Glomerular visceral epithelial cell (primary cell): ENCODE measurements around the gene H2BW2.
"Not testable (repeated sequence)": the region's sequence is repeated elsewhere in the genome, so short reads cannot be mapped to it uniquely, and the experiment has no call there.

ENCODE experiments used
- DNase-seq: peaks from one replicate; pipeline ENCODE4 v3.0.0-alpha.2; 2016; ENCODE audit errors: extremely low spot score

Gene H2BW2

DNA sequence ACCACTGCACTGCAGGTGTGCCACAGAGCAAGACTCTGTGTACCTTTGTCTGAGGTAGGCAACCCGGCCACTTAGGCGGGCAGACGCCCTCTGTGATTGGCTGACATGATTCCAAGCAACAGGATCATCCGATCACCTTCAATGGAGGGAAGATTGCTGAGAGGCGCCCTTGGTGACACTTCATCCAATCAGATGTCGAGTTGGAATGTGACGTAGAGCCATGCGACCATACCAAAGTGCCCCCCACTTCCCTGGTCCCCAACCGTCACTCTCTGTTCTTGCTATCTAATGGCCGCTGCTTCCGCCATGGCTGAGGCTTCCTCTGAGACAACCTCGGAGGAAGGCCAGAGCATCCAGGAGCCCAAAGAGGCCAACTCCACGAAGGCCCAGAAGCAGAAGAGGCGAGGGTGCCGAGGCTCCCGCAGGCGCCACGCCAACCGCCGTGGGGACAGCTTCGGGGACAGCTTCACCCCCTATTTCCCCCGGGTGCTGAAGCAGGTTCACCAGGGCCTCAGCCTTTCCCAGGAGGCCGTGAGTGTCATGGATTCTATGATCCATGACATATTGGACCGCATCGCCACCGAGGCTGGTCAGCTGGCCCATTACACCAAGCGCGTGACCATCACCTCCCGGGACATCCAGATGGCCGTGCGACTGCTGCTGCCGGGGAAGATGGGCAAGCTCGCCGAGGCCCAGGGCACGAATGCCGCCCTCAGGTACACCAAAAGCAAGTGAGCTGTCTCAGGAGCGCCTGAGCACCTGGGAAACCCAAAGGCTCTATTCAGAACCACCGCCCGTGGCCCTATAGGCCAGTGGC, at the start of gene H2BW2:
H2BW2 (plus strand) TSS at position 268 of the 817 bp plus-strand sequence; CDS start at position 307, 39 bp downstream.
- no peak for DNase-seq

GRCh38 chrX:103999234-103999633, 40.5 kb upstream of the H2BW2 start:
- DNase-seq, result no peak

DNA sequence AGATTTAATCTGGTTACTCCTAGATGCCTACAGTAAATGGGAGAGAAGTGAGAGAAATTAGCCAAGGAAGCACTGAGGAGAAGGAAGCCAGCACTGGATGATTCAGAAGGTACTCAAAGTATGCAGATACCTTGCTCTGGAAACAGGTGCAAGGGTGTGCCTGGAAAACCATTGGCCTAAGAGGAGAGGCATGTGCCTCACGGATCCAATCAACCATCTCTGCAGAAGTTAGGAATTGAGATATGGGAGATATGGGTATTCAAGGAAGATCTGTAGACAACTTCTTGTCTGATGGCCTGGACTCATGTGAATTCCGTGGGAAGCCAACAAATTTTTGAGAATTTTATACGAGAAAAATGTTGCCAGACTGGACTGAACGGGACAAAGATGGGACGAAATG, 30.9 kb upstream of the H2BW2 start:
- DNase-seq, result no peak

GRCh38 chrX:104013158-104013557, 26.6 kb upstream of the H2BW2 start:
- DNase-seq, result no peak

- DNase-seq, result no peak
Observed at GRCh38 chrX:104013606-104014005, 26.1 kb upstream of the H2BW2 start, which contains the start of gene H2BW1. H2BW1 (minus strand) TSS chrX:104013708; CDS start chrX:104013576, 132 bp downstream.

DNA sequence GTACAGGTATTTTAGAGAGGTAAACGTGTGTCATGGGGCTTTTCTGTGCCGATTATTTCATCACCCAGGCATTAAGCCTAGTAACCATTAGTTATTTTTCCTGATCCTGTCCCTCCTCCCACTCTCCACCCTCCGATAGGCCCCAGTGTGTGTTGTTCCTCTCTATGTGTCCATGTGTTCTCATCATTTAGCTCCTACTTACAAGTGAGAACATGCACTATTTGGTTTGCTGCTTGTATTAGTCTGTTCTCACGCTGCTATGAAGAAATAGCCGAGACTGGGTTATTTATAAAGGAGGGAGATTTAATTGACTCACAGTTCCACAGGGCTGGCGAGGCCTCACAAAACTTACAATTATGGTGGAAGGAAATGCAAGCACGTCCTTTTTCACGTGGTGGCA, 24.2 kb upstream of the H2BW2 start:
- DNase-seq, result not testable (repeated sequence)

GRCh38 chrX:104018126-104018525, 21.6 kb upstream of the H2BW2 start:
- no peak for DNase-seq

- no peak for DNase-seq
Observed at GRCh38 chrX:104041003-104041402, 1.2 kb downstream of the H2BW2 start.

GRCh38 chrX:104045642-104046041, 5.9 kb downstream of the H2BW2 start:
- no peak for DNase-seq

- DNase-seq, result no peak
Observed at GRCh38 chrX:104047171-104047570, 7.4 kb downstream of the H2BW2 start.

DNA sequence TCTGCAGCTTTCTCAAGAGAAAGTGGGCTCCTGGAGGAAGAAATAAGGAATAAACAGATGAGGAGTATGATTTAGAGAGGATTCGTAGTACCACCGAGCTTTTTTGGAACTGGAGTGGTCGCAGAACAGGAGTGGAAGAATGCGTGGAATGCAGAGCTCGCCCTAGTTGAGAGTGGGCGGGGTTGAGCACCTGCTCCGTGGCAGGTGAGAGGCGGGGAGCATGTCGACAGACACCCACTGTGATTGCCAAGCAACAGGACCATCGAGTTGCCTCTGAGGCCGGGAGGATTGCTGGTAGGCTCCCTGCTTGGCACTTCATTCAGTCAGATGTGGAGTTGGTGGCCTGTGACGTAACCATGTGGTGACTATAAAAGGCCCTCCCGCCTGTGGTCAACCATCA, 15.2 kb downstream of the H2BW2 start:
- DNase-seq, result not testable (repeated sequence)

GRCh38 chrX:104062636-104063035, 22.9 kb downstream of the H2BW2 start:
- DNase-seq, result not testable (repeated sequence)

DNA sequence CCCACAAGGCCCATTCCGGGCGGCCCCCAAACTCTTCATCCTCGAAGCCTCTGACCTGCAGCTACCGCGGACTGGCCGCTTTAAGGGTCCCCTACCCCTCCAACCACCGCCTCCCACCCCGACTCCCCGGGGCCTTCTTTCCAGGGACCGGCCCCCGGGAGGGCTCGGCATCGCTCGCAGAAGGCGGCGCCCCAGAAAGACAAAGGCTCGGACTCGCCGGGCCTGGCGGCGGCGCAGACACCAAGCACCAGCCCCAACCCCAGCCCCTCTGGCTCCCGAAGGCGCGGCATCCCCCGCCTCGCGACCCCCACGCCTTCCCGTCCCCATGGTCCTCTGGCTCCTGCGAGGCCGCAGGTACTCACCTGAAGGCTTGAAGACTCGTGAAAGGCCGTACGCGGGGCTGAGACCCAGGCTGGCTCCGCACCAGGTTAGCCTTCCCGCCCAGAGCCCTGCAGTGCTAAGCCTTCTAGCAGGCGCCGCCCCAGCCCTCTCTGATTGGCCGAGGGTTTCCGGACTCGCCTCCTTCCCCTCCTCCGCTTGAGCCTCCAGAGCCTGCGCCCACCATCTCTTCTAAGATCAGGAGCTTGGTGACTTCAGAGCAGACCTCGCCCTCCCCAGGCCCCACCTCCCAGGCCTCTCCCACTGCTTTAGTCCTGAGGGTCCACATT, 36.2 kb downstream of the H2BW2 start, which contains the start of gene TMSB15C:
TMSB15C (minus strand) TSS at position 459 of the 668 bp plus-strand sequence.
- DNase-seq, result not testable (repeated sequence)

DNA sequence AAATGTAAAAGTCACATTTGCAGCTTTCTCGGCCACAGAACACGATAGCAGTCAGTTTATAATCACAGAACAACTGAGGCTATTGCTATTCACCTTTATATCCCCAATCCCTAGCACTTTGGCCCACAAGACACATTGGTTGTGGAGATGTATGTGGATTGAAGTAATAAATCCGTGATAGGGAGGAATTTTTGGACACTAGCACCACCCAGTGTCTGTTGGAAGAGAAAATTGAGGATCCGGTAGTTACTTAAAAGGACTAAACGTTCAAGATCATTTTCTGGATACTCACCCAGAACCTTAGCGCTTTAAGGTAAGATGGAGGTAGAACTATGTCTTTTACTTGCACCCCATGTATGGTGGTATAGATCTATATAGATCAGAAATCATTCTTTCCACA, 38.1 kb downstream of the H2BW2 start:
- not testable (repeated sequence) for DNase-seq

- no peak for DNase-seq
Observed at GRCh38 chrX:104084063-104084462, 44.3 kb downstream of the H2BW2 start.

DNA sequence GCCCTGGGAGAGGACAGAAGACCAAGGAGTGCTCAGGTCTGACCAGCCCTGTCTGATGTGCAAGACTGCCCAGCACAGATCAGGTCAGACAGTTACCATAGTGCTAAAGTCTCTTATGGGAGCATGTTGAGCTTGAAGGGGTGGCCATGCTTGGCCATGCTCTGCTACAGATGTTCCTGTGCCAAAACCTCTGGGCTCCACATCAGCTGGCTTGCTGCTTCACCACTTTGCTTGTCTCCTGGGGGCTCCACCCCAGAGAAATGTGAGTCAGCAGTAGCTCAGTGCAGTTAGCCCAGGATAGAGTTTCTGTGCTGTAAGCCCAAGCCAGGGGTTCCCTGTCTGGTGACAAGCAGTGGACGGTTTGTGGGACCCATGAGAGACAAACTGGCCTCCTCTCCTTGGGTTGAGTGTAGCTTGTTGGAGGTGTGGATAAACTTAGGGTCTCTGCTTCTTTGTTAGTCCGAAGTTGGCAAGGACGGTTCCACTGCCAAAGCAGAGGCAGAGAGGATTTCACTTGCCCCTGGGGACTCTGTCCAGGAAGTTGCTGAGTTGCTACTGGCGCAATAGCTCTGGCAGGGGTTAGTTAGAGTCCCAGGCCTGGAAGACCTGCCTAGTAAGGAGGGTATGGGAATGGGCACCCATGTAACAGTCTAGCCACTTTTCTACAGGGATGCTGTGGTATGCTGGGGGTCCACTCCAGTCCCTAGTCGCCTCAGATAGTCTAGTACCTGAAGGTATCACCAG, 45.0 kb downstream of the H2BW2 start:
- no peak for DNase-seq

- DNase-seq, result no peak
Observed at GRCh38 chrX:104085477-104085876, 45.7 kb downstream of the H2BW2 start.

DNA sequence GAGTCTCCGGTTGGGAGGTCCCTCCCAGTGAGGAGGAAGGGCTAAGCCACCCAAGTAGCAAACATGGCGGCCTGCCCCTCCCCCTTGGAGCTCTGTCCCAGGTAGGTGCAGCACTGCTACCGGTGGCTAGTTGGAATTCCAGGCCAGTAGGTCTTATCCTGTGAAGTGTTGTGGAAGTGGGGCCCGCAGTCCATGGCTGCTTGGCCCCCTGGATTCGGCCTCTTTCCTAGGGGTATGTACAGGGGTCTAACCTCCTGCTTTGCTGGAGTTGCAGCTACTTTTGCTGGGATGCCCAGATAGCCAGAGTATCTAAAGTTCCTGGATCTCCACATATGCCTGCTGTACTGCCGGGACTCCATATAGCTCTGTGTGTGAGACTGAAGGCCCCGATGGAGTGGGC, 46.2 kb downstream of the H2BW2 start:
- no peak for DNase-seq
